HepG2 (cell line): ENCODE data around the gene MGAT2. TPM values are rescaled to one million over a fixed set of nuclear protein-coding genes. Genes with fewer than 3 reads are reported as not detected.

ENCODE experiments used
- EED ChIP-seq: sonication (generic); formaldehyde crosslinking; IDR thresholded peaks from 2 replicates; pipeline ENCODE4 v1.5.0; 2020; ENCODE audit warnings: mild to moderate bottlenecking, missing genetic modification reagents
- NCOA1 ChIP-seq: sonication (generic); formaldehyde crosslinking; IDR thresholded peaks from 2 replicates; pipeline ENCODE4 v1.9.0; 2021; ENCODE audit warnings: missing genetic modification reagents
- PHF20 ChIP-seq: sonication (generic); formaldehyde crosslinking; IDR thresholded peaks from 2 replicates; pipeline ENCODE4 v1.5.0; 2020; ENCODE audit warnings: mild to moderate bottlenecking, missing genetic modification reagents
- RAD51 ChIP-seq: fragments of 450-650 bp; IDR thresholded peaks from 2 replicates; pipeline ENCODE4 v1.6.1; 2016; ENCODE audit warnings: borderline replicate concordance
- XRCC5 ChIP-seq: fragments of 200-400 bp; formaldehyde crosslinking; optimal IDR thresholded peaks from 2 replicates; pipeline ENCODE3; 2017; ENCODE audit warnings: mild to moderate bottlenecking, low read length
- ZNF619 ChIP-seq: sonication (generic); formaldehyde crosslinking; IDR thresholded peaks from 2 replicates; pipeline ENCODE4 v1.4.0; 2020; ENCODE audit warnings: mild to moderate bottlenecking, missing genetic modification reagents
- polyA plus RNA-seq, 8 experiments: library from polyadenylated mRNA; depleted of rRNA in 3 of 8; stranded (reverse) in 7 of 8; unstranded in 1 of 8; fragments of >200 nt; fragmentation: Illumina TruSeq in 4 of 8; extraction: Trizol in 4 of 8; gene quantifications; 2 replicates each; pipeline versions ENCODE4 v1.2.1 to v1.2.3, GENCODE V29; 2011 to 2016; ENCODE audit warnings: low read depth in 4 of 8, missing spikeins in 1 of 8, mixed read lengths in 1 of 8; ENCODE audit not compliant: insufficient read depth in 1 of 8
- total RNA-seq, 5 experiments: library from RNA; depleted of rRNA; stranded (reverse); fragments of >200 nt; fragmentation: Illumina TruSeq; extraction: Trizol; gene quantifications; 2 replicates each; pipeline ENCODE4 v1.2.3, GENCODE V29; 2016; ENCODE audit warnings: low read depth in 1 of 5
- TF ChIP-seq, protein P1 (sequence below): IDR thresholded peaks from 2 replicates; pipeline ENCODE4 v1.6.1; 2016; ENCODE audit warnings: mild to moderate bottlenecking
- TF ChIP-seq, protein P2 (sequence below): sonication (generic); formaldehyde crosslinking; IDR thresholded peaks from 2 replicates; pipeline ENCODE4 v1.9.0; 2021; ENCODE audit warnings: missing genetic modification reagents, mild to moderate bottlenecking, borderline replicate concordance
- TF ChIP-seq, protein P3 (sequence below): IDR thresholded peaks from 2 replicates; pipeline ENCODE4 v1.6.1; 2016; ENCODE audit warnings: low read depth, borderline replicate concordance
- TF ChIP-seq, protein P4 (sequence below): sonication (generic); formaldehyde crosslinking; IDR thresholded peaks from 2 replicates; pipeline ENCODE4; 2020; ENCODE audit warnings: missing genetic modification reagents, mild to moderate bottlenecking, borderline replicate concordance
- TF ChIP-seq, protein P5 (sequence below): sonication (generic); formaldehyde crosslinking; IDR thresholded peaks from 2 replicates; pipeline ENCODE4 v1.5.0; 2020; ENCODE audit warnings: mild to moderate bottlenecking, missing genetic modification reagents, borderline replicate concordance
- TF ChIP-seq, protein P6 (sequence below): IDR thresholded peaks from 2 replicates; pipeline ENCODE4 v1.6.1; 2016
- TF ChIP-seq, protein P7 (sequence below): sonication (generic); formaldehyde crosslinking; IDR thresholded peaks from 2 replicates; pipeline ENCODE4 v1.4.0; 2020; ENCODE audit warnings: mild to moderate bottlenecking, missing genetic modification reagents

Gene MGAT2
- total and polyA plus RNA-seq, 2 of the 13 experiments (the other 11 are each of a cell fraction or from before 2014, with no cell fraction given): 12.9 to 51.9 TPM

DNA sequence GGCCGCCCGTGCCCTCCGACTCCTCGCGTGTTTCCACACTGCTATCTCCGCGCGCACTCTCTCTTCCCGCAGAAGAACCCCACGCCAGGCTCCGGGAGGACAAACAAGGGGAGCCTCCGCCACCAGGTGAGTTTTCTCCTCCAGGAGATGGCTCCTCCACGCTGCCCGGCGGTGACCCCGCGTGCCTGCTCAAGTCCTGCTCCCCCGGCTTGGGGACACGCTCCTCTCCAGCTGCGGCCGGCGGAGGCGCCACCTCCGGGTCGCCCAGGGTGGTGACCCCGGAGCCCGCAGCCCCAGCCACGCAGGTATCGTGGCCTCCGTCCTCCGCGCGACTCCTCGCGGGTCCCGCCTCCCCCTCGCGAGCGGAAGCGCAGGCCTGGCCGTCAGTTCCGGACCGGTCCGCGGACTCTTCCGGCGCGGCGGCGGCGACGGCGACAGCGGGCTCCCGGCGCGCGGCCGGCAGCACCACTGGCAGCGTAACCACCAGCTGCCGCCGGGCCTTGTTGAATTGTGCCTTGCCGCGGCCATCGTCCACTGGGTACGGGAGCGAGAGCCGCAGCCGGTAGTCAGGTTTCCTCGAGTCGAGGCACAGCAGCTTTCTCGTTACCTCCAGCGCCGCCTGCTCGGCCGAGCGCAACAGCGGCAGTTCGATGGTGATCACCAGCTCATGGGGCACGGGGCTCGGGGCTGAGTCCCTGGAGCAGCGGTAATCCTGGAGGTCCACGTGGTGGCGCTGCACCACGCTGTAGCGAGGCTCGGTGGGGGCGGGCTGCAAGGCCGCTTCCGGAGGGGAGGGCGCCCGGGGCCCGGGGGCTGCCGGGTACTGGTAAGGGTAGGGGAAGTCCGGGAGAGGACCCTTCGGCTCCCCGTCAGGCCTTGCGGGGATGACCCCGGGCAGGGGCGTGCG is 13.3 kb downstream of the MGAT2 start (continued):
- TF ChIP-seq, protein P1, sequence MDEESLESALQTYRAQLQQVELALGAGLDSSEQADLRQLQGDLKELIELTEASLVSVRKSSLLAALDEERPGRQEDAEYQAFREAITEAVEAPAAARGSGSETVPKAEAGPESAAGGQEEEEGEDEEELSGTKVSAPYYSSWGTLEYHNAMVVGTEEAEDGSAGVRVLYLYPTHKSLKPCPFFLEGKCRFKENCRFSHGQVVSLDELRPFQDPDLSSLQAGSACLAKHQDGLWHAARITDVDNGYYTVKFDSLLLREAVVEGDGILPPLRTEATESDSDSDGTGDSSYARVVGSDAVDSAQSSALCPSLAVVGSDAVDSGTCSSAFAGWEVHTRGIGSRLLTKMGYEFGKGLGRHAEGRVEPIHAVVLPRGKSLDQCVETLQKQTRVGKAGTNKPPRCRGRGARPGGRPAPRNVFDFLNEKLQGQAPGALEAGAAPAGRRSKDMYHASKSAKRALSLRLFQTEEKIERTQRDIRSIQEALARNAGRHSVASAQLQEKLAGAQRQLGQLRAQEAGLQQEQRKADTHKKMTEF (CRISPR knock-in tag): peak; percentile 71
- no peak; the same call in 1 of the 2 replicates for TF ChIP-seq EED (CRISPR knock-in tag)
- TF ChIP-seq PHF20 (CRISPR knock-in tag): peak; percentile 77
- no peak for TF ChIP-seq NCOA1 (CRISPR knock-in tag)
- no peak for TF ChIP-seq ZNF619 (CRISPR knock-in tag)
- TF ChIP-seq, protein P2, sequence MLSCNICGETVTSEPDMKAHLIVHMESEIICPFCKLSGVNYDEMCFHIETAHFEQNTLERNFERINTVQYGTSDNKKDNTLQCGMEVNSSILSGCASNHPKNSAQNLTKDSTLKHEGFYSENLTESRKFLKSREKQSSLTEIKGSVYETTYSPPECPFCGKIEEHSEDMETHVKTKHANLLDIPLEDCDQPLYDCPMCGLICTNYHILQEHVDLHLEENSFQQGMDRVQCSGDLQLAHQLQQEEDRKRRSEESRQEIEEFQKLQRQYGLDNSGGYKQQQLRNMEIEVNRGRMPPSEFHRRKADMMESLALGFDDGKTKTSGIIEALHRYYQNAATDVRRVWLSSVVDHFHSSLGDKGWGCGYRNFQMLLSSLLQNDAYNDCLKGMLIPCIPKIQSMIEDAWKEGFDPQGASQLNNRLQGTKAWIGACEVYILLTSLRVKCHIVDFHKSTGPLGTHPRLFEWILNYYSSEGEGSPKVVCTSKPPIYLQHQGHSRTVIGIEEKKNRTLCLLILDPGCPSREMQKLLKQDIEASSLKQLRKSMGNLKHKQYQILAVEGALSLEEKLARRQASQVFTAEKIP: no peak
- no peak for TF ChIP-seq RAD51
- TF ChIP-seq, protein P3, sequence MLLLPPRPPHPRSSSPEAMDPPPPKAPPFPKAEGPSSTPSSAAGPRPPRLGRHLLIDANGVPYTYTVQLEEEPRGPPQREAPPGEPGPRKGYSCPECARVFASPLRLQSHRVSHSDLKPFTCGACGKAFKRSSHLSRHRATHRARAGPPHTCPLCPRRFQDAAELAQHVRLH (CRISPR knock-in tag): peak; percentile 77; the same call in 1 of the 2 replicates
- TF ChIP-seq, protein P4, sequence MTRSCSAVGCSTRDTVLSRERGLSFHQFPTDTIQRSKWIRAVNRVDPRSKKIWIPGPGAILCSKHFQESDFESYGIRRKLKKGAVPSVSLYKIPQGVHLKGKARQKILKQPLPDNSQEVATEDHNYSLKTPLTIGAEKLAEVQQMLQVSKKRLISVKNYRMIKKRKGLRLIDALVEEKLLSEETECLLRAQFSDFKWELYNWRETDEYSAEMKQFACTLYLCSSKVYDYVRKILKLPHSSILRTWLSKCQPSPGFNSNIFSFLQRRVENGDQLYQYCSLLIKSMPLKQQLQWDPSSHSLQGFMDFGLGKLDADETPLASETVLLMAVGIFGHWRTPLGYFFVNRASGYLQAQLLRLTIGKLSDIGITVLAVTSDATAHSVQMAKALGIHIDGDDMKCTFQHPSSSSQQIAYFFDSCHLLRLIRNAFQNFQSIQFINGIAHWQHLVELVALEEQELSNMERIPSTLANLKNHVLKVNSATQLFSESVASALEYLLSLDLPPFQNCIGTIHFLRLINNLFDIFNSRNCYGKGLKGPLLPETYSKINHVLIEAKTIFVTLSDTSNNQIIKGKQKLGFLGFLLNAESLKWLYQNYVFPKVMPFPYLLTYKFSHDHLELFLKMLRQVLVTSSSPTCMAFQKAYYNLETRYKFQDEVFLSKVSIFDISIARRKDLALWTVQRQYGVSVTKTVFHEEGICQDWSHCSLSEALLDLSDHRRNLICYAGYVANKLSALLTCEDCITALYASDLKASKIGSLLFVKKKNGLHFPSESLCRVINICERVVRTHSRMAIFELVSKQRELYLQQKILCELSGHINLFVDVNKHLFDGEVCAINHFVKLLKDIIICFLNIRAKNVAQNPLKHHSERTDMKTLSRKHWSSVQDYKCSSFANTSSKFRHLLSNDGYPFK (CRISPR knock-in tag): peak; percentile 61; the same call in 1 of the 2 replicates
- TF ChIP-seq, protein P5, sequence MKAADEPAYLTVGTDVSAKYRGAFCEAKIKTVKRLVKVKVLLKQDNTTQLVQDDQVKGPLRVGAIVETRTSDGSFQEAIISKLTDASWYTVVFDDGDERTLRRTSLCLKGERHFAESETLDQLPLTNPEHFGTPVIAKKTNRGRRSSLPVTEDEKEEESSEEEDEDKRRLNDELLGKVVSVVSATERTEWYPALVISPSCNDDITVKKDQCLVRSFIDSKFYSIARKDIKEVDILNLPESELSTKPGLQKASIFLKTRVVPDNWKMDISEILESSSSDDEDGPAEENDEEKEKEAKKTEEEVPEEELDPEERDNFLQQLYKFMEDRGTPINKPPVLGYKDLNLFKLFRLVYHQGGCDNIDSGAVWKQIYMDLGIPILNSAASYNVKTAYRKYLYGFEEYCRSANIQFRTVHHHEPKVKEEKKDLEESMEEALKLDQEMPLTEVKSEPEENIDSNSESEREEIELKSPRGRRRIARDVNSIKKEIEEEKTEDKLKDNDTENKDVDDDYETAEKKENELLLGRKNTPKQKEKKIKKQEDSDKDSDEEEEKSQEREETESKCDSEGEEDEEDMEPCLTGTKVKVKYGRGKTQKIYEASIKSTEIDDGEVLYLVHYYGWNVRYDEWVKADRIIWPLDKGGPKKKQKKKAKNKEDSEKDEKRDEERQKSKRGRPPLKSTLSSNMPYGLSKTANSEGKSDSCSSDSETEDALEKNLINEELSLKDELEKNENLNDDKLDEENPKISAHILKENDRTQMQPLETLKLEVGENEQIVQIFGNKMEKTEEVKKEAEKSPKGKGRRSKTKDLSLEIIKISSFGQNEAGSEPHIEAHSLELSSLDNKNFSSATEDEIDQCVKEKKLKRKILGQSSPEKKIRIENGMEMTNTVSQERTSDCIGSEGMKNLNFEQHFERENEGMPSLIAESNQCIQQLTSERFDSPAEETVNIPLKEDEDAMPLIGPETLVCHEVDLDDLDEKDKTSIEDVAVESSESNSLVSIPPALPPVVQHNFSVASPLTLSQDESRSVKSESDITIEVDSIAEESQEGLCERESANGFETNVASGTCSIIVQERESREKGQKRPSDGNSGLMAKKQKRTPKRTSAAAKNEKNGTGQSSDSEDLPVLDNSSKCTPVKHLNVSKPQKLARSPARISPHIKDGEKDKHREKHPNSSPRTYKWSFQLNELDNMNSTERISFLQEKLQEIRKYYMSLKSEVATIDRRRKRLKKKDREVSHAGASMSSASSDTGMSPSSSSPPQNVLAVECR (CRISPR knock-in tag): peak; percentile 87
- peak; percentile 66 for TF ChIP-seq XRCC5
- TF ChIP-seq, protein P6, sequence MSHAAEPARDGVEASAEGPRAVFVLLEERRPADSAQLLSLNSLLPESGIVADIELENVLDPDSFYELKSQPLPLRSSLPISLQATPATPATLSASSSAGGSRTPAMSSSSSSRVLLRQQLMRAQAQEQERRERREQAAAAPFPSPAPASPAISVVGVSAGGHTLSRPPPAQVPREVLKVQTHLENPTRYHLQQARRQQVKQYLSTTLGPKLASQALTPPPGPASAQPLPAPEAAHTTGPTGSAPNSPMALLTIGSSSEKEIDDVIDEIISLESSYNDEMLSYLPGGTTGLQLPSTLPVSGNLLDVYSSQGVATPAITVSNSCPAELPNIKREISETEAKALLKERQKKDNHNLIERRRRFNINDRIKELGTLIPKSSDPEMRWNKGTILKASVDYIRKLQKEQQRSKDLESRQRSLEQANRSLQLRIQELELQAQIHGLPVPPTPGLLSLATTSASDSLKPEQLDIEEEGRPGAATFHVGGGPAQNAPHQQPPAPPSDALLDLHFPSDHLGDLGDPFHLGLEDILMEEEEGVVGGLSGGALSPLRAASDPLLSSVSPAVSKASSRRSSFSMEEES: peak; percentile 53
- TF ChIP-seq, protein P7, sequence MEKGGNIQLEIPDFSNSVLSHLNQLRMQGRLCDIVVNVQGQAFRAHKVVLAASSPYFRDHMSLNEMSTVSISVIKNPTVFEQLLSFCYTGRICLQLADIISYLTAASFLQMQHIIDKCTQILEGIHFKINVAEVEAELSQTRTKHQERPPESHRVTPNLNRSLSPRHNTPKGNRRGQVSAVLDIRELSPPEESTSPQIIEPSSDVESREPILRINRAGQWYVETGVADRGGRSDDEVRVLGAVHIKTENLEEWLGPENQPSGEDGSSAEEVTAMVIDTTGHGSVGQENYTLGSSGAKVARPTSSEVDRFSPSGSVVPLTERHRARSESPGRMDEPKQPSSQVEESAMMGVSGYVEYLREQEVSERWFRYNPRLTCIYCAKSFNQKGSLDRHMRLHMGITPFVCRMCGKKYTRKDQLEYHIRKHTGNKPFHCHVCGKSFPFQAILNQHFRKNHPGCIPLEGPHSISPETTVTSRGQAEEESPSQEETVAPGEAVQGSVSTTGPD (CRISPR knock-in tag): no peak
